T-helper 2 cell treated with Interferon-gamma antibody and Interleukin-4, amounts not matched to agents 5 μg/mL and 100 μg/mL, for 36 hours (primary cell): Measurements from ENCODE around the gene CEP162.

ENCODE experiments used
- DNase-seq: peaks from one replicate; pipeline ENCODE4 v3.0.0; 2021; ENCODE audit warnings: low spot score
- H3K27ac Mint-ChIP-seq: one replicate; pipeline ENCODE4 v1.8.0; 2021; ENCODE audit warnings: mild to moderate bottlenecking, mixed read lengths
- H3K27me3 Mint-ChIP-seq: one replicate; pipeline ENCODE4 v1.8.0; 2021; ENCODE audit warnings: low read depth, mixed read lengths
- H3K36me3 Mint-ChIP-seq: one replicate; pipeline ENCODE4 v1.8.0; 2021; ENCODE audit warnings: low read depth, mixed read lengths
- H3K4me1 Mint-ChIP-seq: one replicate; pipeline ENCODE4 v1.8.0; 2021; ENCODE audit warnings: low read depth, mixed read lengths
- H3K4me3 Mint-ChIP-seq: one replicate; pipeline ENCODE4 v1.8.0; 2022; ENCODE audit warnings: mild to moderate bottlenecking, moderate library complexity, mixed read lengths
- H3K9me3 Mint-ChIP-seq: one replicate; pipeline ENCODE4 v1.8.0; 2021; ENCODE audit warnings: mixed read lengths

The CEP162 gene

GRCh38 chr6:84081222-84081621 lies 146.2 kb downstream of the CEP162 start:
- no peaks in the 10 kb centered on the region for H3K9me3 Mint-ChIP-seq
- peaks cover 2% of the 10 kb centered on the region for H3K27me3 Mint-ChIP-seq
- no peaks in the 10 kb centered on the region for H3K4me1 Mint-ChIP-seq
- no peak overlapping the region for H3K27ac Mint-ChIP-seq
- no peak overlapping the region for H3K4me3 Mint-ChIP-seq
- DNase-seq, result no peak
- no peaks in the 10 kb centered on the region for H3K36me3 Mint-ChIP-seq

- no peaks in the 10 kb centered on the region for H3K27me3 Mint-ChIP-seq
- no peaks in the 10 kb centered on the region for H3K9me3 Mint-ChIP-seq
- no peak overlapping the region for H3K4me3 Mint-ChIP-seq
- H3K36me3 Mint-ChIP-seq, result no peaks in the 10 kb centered on the region
- no peaks in the 10 kb centered on the region for H3K4me1 Mint-ChIP-seq
- no peak overlapping the region for H3K27ac Mint-ChIP-seq
- no peak for DNase-seq
Observed at GRCh38 chr6:84078335-84078734, 149.1 kb downstream of the CEP162 start.

GRCh38 chr6:84077645-84078044 lies 149.8 kb downstream of the CEP162 start:
- H3K4me3 Mint-ChIP-seq, result no peak overlapping the region
- no peaks in the 10 kb centered on the region for H3K9me3 Mint-ChIP-seq
- no peaks in the 10 kb centered on the region for H3K4me1 Mint-ChIP-seq
- no peaks in the 10 kb centered on the region for H3K27me3 Mint-ChIP-seq
- no peak for DNase-seq
- H3K27ac Mint-ChIP-seq, result no peak overlapping the region
- no peaks in the 10 kb centered on the region for H3K36me3 Mint-ChIP-seq

- no peak for DNase-seq
- H3K27ac Mint-ChIP-seq, result no peak overlapping the region
- H3K4me3 Mint-ChIP-seq, result no peak overlapping the region
- no peaks in the 10 kb centered on the region for H3K27me3 Mint-ChIP-seq
- no peaks in the 10 kb centered on the region for H3K4me1 Mint-ChIP-seq
- H3K36me3 Mint-ChIP-seq, result no peaks in the 10 kb centered on the region
- H3K9me3 Mint-ChIP-seq, result peaks cover 5% of the 10 kb centered on the region
Observed at GRCh38 chr6:84074988-84075781, 152.3 kb downstream of the CEP162 start.
